Measurements from ENCODE around the gene KRT86. TPM values are rescaled to one million over a fixed set of nuclear protein-coding genes. Genes with fewer than 3 reads are reported as not detected.

KRT86 gene
- polyA plus RNA-seq, 2 of the 4 experiments (the other 2 are of a cell fraction), result 23.5 to 378 TPM

DNA sequence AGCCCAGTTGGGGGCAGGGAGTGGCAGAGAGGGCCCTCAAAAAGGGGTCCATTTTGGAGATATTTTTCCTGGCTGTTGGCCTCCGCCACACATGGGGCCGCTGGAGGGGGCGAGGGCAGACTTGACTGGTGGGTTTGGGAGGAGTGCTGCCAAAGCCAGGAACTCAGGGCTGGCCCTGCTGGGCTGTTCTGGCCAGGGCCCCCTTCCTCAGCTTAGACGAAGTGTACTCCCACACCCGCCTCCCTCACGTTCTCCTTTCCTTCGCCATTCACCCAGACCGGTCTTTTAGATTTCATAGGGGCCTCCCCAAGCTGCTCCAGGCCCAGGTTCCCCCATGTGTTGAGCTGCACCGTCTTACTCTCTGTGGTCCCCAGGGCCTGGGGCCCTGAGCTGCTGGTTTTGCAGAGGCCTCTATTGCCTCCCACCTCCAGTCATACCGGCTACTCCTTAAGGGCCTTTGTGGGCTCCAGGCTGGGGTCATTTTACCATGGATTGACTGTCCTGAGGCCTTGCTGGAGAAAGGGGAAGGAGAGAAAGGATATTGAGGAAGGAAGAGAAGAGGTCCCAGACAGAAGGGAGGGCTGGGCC, 40.1 kb upstream of the KRT86 start:
- ATAC-seq, result no peak
- Histone ChIP-seq H3K9me3 (no peaks in the 10 kb centered on the region), H3K4me2 (peak overlapping the region; percentile 99), H3K4me1 (peaks cover 73% of the 10 kb centered on the region), H3K27ac (peak overlapping the region; percentile 97), H3K4me3 (peak overlapping the region; percentile 93)
- ChIA-PET CTCF (interaction anchor here (0.8 to 13.1 kb wide), 13 partner anchors 12 to 646 kb away, joined by 3 to 182 read pairs (median 4); partner anchors contain the start of gene KRT80), POLR2A (interaction anchor here (1.6 to 7.4 kb wide), 6 partner anchors 11 to 93 kb away, joined by 7 to 54 read pairs (median 12); no protein-coding TSS in a partner anchor)
- DNase-seq (ENCODE audit: low read depth in 1 of 2, low spot score in 1 of 2), result peak in 1 of 2 experiments; percentile 20
- TF ChIP-seq JUN (IDR thresholded peaks at IDR 0.05) (peak; percentile 22 to 46; a peak in 4 of 5 replicates), HEYL (CRISPR knock-in tag; IDR thresholded peaks at IDR 0.05) (no peak)
- TF ChIP-seq, protein P1, sequence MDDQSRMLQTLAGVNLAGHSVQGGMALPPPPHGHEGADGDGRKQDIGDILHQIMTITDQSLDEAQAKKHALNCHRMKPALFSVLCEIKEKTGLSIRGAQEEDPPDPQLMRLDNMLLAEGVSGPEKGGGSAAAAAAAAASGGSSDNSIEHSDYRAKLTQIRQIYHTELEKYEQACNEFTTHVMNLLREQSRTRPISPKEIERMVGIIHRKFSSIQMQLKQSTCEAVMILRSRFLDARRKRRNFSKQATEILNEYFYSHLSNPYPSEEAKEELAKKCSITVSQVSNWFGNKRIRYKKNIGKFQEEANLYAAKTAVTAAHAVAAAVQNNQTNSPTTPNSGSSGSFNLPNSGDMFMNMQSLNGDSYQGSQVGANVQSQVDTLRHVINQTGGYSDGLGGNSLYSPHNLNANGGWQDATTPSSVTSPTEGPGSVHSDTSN (IDR thresholded peaks at IDR 0.05), result peak; percentile 35; the same call in 1 of the 2 replicates
- TF ChIP-seq, protein P2, sequence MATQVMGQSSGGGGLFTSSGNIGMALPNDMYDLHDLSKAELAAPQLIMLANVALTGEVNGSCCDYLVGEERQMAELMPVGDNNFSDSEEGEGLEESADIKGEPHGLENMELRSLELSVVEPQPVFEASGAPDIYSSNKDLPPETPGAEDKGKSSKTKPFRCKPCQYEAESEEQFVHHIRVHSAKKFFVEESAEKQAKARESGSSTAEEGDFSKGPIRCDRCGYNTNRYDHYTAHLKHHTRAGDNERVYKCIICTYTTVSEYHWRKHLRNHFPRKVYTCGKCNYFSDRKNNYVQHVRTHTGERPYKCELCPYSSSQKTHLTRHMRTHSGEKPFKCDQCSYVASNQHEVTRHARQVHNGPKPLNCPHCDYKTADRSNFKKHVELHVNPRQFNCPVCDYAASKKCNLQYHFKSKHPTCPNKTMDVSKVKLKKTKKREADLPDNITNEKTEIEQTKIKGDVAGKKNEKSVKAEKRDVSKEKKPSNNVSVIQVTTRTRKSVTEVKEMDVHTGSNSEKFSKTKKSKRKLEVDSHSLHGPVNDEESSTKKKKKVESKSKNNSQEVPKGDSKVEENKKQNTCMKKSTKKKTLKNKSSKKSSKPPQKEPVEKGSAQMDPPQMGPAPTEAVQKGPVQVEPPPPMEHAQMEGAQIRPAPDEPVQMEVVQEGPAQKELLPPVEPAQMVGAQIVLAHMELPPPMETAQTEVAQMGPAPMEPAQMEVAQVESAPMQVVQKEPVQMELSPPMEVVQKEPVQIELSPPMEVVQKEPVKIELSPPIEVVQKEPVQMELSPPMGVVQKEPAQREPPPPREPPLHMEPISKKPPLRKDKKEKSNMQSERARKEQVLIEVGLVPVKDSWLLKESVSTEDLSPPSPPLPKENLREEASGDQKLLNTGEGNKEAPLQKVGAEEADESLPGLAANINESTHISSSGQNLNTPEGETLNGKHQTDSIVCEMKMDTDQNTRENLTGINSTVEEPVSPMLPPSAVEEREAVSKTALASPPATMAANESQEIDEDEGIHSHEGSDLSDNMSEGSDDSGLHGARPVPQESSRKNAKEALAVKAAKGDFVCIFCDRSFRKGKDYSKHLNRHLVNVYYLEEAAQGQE (IDR thresholded peaks at IDR 0.05), result no peak
- TF ChIP-seq, protein P3, sequence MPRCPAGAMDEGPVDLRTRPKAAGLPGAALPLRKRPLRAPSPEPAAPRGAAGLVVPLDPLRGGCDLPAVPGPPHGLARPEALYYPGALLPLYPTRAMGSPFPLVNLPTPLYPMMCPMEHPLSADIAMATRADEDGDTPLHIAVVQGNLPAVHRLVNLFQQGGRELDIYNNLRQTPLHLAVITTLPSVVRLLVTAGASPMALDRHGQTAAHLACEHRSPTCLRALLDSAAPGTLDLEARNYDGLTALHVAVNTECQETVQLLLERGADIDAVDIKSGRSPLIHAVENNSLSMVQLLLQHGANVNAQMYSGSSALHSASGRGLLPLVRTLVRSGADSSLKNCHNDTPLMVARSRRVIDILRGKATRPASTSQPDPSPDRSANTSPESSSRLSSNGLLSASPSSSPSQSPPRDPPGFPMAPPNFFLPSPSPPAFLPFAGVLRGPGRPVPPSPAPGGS (IDR thresholded peaks at IDR 0.05), result peak; percentile 8; the same call in 1 of the 3 replicates
- FAIRE-seq, result no peak
- WGBS (ENCODE audit: missing lambda C conversion rate), result 3% methylated on average over 10 of the region's 10 CpGs

DNA sequence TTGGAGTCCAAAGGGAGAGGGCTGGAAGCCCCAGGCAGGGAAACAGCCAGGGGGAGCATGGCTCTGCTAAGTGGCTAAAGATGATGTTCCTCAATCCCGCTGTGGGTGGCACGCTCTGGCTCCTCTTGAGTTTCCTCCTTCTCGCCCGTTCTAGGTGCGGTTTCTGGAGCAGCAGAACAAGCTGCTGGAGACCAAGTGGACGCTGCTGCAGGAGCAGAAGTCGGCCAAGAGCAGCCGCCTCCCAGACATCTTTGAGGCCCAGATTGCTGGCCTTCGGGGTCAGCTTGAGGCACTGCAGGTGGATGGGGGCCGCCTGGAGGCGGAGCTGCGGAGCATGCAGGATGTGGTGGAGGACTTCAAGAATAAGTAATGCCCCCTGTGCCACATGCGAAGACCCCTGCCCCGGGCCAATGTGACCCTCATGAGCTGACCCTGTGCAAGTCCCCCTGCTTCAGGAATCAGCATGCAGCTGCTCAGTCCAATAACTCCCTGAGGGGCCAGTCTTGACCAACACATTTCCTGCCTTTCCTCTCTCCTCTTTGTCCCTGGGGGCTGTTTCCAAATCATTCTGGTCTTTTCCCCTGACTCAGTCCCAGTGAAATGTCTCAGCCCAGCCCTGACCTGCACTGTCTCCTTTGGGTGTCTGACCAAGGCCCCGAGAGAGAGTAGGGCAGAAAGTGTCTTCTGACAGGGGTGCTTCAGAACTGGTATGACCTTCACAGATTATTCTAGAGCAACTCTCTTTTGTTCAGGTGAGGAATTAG, 39.3 kb upstream of the KRT86 start:
- 0% methylated on average over 13 of the region's 15 CpGs for WGBS (ENCODE audit: missing lambda C conversion rate)
- ATAC-seq (no peak), DNase-seq (ENCODE audit: low read depth in 1 of 2, low spot score in 1 of 2) (peak in 1 of 2 experiments; percentile 32), FAIRE-seq (no peak)
- Histone ChIP-seq H3K4me3 (peak overlapping the region; percentile 93), H3K9me3 (no peaks in the 10 kb centered on the region), H3K27ac (peak overlapping the region; percentile 97), H3K4me2 (peak overlapping the region; percentile 99), H3K4me1 (peaks cover 73% of the 10 kb centered on the region)
- ChIA-PET CTCF (interaction anchor here (1.2 to 13.1 kb wide), 12 partner anchors 12 to 630 kb away, joined by 3 to 182 read pairs (median 4); partner anchors contain the start of gene KRT80), POLR2A (interaction anchor here (1.0 to 7.4 kb wide), 3 partner anchors 10 to 45 kb away, joined by 3 to 54 read pairs (median 43); no protein-coding TSS in a partner anchor)
- TF ChIP-seq NPAS2 (CRISPR knock-in tag; IDR thresholded peaks at IDR 0.05; ENCODE audit: borderline replicate concordance) (no peak), KDM5A (IDR thresholded peaks at IDR 0.05) (no peak), POLR2AphosphoS2 (conservative IDR thresholded peaks at IDR 0.05; ENCODE audit: low read length) (peak; percentile 17)
- TF ChIP-seq, protein P4, sequence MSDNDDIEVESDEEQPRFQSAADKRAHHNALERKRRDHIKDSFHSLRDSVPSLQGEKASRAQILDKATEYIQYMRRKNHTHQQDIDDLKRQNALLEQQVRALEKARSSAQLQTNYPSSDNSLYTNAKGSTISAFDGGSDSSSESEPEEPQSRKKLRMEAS (IDR thresholded peaks at IDR 0.05), result peak; percentile 0
- TF ChIP-seq, protein P5, sequence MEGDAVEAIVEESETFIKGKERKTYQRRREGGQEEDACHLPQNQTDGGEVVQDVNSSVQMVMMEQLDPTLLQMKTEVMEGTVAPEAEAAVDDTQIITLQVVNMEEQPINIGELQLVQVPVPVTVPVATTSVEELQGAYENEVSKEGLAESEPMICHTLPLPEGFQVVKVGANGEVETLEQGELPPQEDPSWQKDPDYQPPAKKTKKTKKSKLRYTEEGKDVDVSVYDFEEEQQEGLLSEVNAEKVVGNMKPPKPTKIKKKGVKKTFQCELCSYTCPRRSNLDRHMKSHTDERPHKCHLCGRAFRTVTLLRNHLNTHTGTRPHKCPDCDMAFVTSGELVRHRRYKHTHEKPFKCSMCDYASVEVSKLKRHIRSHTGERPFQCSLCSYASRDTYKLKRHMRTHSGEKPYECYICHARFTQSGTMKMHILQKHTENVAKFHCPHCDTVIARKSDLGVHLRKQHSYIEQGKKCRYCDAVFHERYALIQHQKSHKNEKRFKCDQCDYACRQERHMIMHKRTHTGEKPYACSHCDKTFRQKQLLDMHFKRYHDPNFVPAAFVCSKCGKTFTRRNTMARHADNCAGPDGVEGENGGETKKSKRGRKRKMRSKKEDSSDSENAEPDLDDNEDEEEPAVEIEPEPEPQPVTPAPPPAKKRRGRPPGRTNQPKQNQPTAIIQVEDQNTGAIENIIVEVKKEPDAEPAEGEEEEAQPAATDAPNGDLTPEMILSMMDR (IDR thresholded peaks at IDR 0.05), result 0 out of 3 replicates have a peak, but pooled peaks have one; percentile 3
